DOHH2 (cell line): ENCODE data around the gene SERINC2.

ENCODE experiments used
- CTCF ChIP-seq: fragments of 200-600 bp; sonication (generic); IDR thresholded peaks from one replicate; pipeline ENCODE4 v1.5.1; 2014; ENCODE audit warnings: antibody characterized with exemption, mild to moderate bottlenecking, low read depth, low read length; ENCODE audit not compliant: poor library complexity, severe bottlenecking
- EZH2phosphoT487 ChIP-seq: fragments of 200-600 bp; sonication (generic); IDR thresholded peaks from 2 replicates; pipeline ENCODE4 v1.6.1; 2017; ENCODE audit warnings: borderline replicate concordance, mild to moderate bottlenecking, antibody characterized with exemption, low read length, moderate library complexity, mixed read lengths

GRCh38 chr1:31434979-31435378, 22.0 kb downstream of the SERINC2 start:
- TF ChIP-seq CTCF: no peak
- TF ChIP-seq EZH2phosphoT487: no peak
